GM21529 (cell line): ENCODE measurements around the gene BORCS8.
"Not testable (repeated sequence)": the region's sequence is repeated elsewhere in the genome, so short reads cannot be mapped to it uniquely, and the experiment has no call there.

Experiments used
- ATAC-seq: cut with Tn5 transposase; IDR thresholded peaks from one replicate; pipeline ENCODE4 v1.9.1; 2021; ENCODE audit not compliant: unreplicated experiment

Gene BORCS8

GRCh38 chr19:19192078-19192882, at the start of gene BORCS8, which contains the start of gene RFXANK:
TSS of gene BORCS8 (minus strand) at chr19:19192152. CDS start at chr19:19192117, 35 bp downstream.
TSS of gene RFXANK (plus strand) at chr19:19192258. CDS start at chr19:19193947, 1,689 bp downstream.
- peak; percentile 83 for ATAC-seq

GRCh38 chr19:19240476-19240875, 48.5 kb upstream of the BORCS8 start:
- no peak for ATAC-seq

- ATAC-seq, result no peak
Measured at GRCh38 chr19:19239675-19240074, 47.7 kb upstream of the BORCS8 start.

GRCh38 chr19:19238126-19238894, 46.4 kb upstream of the BORCS8 start:
- ATAC-seq, result no peak

GRCh38 chr19:19236173-19236572, 44.2 kb upstream of the BORCS8 start:
- ATAC-seq, result no peak

- no peak for ATAC-seq
Measured at GRCh38 chr19:19234220-19234816, 42.4 kb upstream of the BORCS8 start.

GRCh38 chr19:19232261-19232721, 40.3 kb upstream of the BORCS8 start:
- no peak for ATAC-seq

- no peak for ATAC-seq
Measured at GRCh38 chr19:19230999-19231398, 39.0 kb upstream of the BORCS8 start.

- ATAC-seq, result no peak
Measured at GRCh38 chr19:19229701-19230100, 37.7 kb upstream of the BORCS8 start.

- no peak for ATAC-seq
Measured at GRCh38 chr19:19227217-19227616, 35.3 kb upstream of the BORCS8 start.

- ATAC-seq, result no peak
Measured at GRCh38 chr19:19226663-19227062, 34.7 kb upstream of the BORCS8 start.

GRCh38 chr19:19226204-19226603, 34.3 kb upstream of the BORCS8 start:
- ATAC-seq, result no peak

GRCh38 chr19:19224852-19225494, 33.0 kb upstream of the BORCS8 start:
- no peak for ATAC-seq

- no peak for ATAC-seq
Measured at GRCh38 chr19:19224150-19224851, 32.3 kb upstream of the BORCS8 start.

GRCh38 chr19:19223636-19224035, 31.7 kb upstream of the BORCS8 start:
- ATAC-seq, result no peak

GRCh38 chr19:19223060-19223459, 31.1 kb upstream of the BORCS8 start:
- no peak for ATAC-seq

- not testable (repeated sequence) for ATAC-seq
Measured at GRCh38 chr19:19221000-19221399, 29.0 kb upstream of the BORCS8 start.

GRCh38 chr19:19218911-19219310, 27.0 kb upstream of the BORCS8 start:
- ATAC-seq, result no peak

- no peak for ATAC-seq
Measured at GRCh38 chr19:19217099-19217498, 25.1 kb upstream of the BORCS8 start.

- ATAC-seq, result no peak
Measured at GRCh38 chr19:19215792-19216191, 23.8 kb upstream of the BORCS8 start.
